GM18907 (cell line): Measurements from ENCODE around the gene SLC38A6.

Source experiments
- ATAC-seq: cut with Tn5 transposase; IDR thresholded peaks from one replicate; pipeline ENCODE4 v1.9.1; 2021; ENCODE audit warnings: mild to moderate bottlenecking, moderate library complexity; ENCODE audit not compliant: unreplicated experiment

Gene SLC38A6

GRCh38 chr14:61101803-61102548 is 120.9 kb downstream of the SLC38A6 start:
- ATAC-seq: no peak
